GM12878 (cell line): Measurements from ENCODE around the gene SEPTIN10. TPM values are rescaled to one million over a fixed set of nuclear protein-coding genes. Genes with fewer than 3 reads are reported as not detected.

Source experiments
- ATAC-seq: fragments of 200-7000 bp; cut with Tn5 transposase; 3 replicates; pipeline ENCODE4 v1.9.1; 2020; ENCODE audit warnings: mild to moderate bottlenecking, moderate library complexity
- BruUV-seq: library from RNA; stranded (reverse); fragments of 400-500 nt; replicated peaks from 2 replicates; lab custom pipeline; 2021; lab: Mats Ljungman, UMichigan
- CTCF ChIA-PET: fragments of 300-600 bp; sonication (Branson Sonifier 250); formaldehyde crosslinking; extraction: SDS; loops from one replicate; lab custom pipeline; 2021; ENCODE audit warnings: inconsistent platforms; lab: Yijun Ruan, JAX
- POLR2A ChIA-PET: fragments of 350-600 bp; formaldehyde crosslinking; extraction: SDS; loops from one replicate; lab custom pipeline; 2021; ENCODE audit warnings: inconsistent platforms; lab: Charles Lee
- RAD21 ChIA-PET: fragments of 300-600 bp; sonication (Branson Sonifier 250); formaldehyde crosslinking; loops from one replicate; lab custom pipeline; 2023; ENCODE audit warnings: antibody characterized with exemption; ENCODE audit not compliant: unreplicated experiment; lab: Charles Lee
- SMC1A ChIA-PET: fragments of 300-600 bp; sonication (Branson Sonifier 250); formaldehyde crosslinking; loops from one replicate; lab custom pipeline; 2023; ENCODE audit not compliant: unreplicated experiment, uncharacterized antibody; lab: Charles Lee
- DNase-seq: peaks from one replicate; pipeline ENCODE4 v3.0.0-alpha.2; 2011; ENCODE audit warnings: low read depth, low spot score
- FAIRE-seq: peaks from 3 replicates; lab custom pipeline; 2011; peaks lifted over from hg19 to GRCh38; lab: Jason Lieb, UNC
- H2AFZ ChIP-seq: 2 replicates; pipeline ENCODE4 v1.6.0; 2011; ENCODE audit warnings: low read depth, low read length, control low read depth; ENCODE audit not compliant: control insufficient read depth
- H3K27ac ChIP-seq: 2 replicates; pipeline ENCODE4 v1.5.1; 2011; ENCODE audit warnings: control low read depth; ENCODE audit not compliant: control insufficient read depth, insufficient read depth
- H3K27me3 ChIP-seq, 2 experiments: replicated peaks in 1 of 2; 2 replicates each; pipeline versions ENCODE4 v1.6.0 to v1.6.1; 2011; ENCODE audit warnings: low read length in 1 of 2; ENCODE audit not compliant: control insufficient read depth in 2 of 2, insufficient read depth in 2 of 2
- H3K36me3 ChIP-seq, 2 experiments: 2 replicates each; pipeline ENCODE4 v1.5.1; 2011; ENCODE audit warnings: low read length in 1 of 2; ENCODE audit not compliant: control insufficient read depth in 2 of 2, insufficient read depth in 2 of 2
- H3K4me1 ChIP-seq: 2 replicates; pipeline ENCODE4 v1.6.1; 2011; ENCODE audit warnings: mild to moderate bottlenecking, low read length, moderate library complexity, mixed read lengths; ENCODE audit not compliant: control insufficient read depth, insufficient read depth
- H3K4me2 ChIP-seq: 2 replicates; pipeline ENCODE4 v1.6.0; 2011; ENCODE audit warnings: control low read depth; ENCODE audit not compliant: control insufficient read depth, insufficient read depth
- H3K4me3 ChIP-seq: fragments of 200-600 bp; sonication (generic); 2 replicates; pipeline ENCODE4 v1.5.1; 2016
- H3K79me2 ChIP-seq: 2 replicates; pipeline ENCODE4 v1.6.0; 2011; ENCODE audit warnings: low read length; ENCODE audit not compliant: control insufficient read depth, insufficient read depth
- H3K9ac ChIP-seq: 2 replicates; pipeline ENCODE4 v1.8.0; 2011; ENCODE audit warnings: low read length, control low read depth, mixed read lengths; ENCODE audit not compliant: control insufficient read depth, insufficient read depth
- H3K9me3 ChIP-seq: replicated peaks from 3 replicates; pipeline ENCODE4 v1.5.1; 2011; ENCODE audit warnings: mild to moderate bottlenecking, low read length; ENCODE audit not compliant: control insufficient read depth, insufficient read depth
- H4K20me1 ChIP-seq: 2 replicates; pipeline ENCODE4 v1.6.0; 2011; ENCODE audit not compliant: control insufficient read depth, insufficient read depth
- BCLAF1 ChIP-seq: fragments of 450-650 bp; IDR thresholded peaks from 2 replicates; pipeline ENCODE4 v1.6.1; 2017; ENCODE audit warnings: antibody characterized with exemption, mild to moderate bottlenecking, moderate library complexity
- FOS ChIP-seq: IDR thresholded peaks from 3 replicates; pipeline ENCODE4 v1.6.1; 2011; ENCODE audit warnings: borderline replicate concordance; ENCODE audit not compliant: insufficient read length; ENCODE audit errors: extremely low read depth
- MTA3 ChIP-seq: IDR thresholded peaks from 2 replicates; pipeline ENCODE4 v1.6.1; 2012; ENCODE audit warnings: low read length, inconsistent platforms, borderline replicate concordance
- NFXL1 ChIP-seq: fragments of 450-650 bp; IDR thresholded peaks from 2 replicates; pipeline ENCODE4 v1.6.1; 2017; ENCODE audit warnings: antibody characterized with exemption, mild to moderate bottlenecking, borderline replicate concordance
- RUNX3 ChIP-seq: IDR thresholded peaks from 2 replicates; pipeline ENCODE4 v1.6.1; 2012; ENCODE audit warnings: low read length, inconsistent platforms
- SMARCA5 ChIP-seq: fragments of 450-650 bp; IDR thresholded peaks from 2 replicates; pipeline ENCODE4 v1.6.1; 2017; ENCODE audit warnings: mild to moderate bottlenecking
- SMC3 ChIP-seq: IDR thresholded peaks from 2 replicates; pipeline ENCODE4 v1.6.1; 2011; ENCODE audit warnings: low read length, improper control_type of control experiment, borderline replicate concordance
- TARDBP ChIP-seq: IDR thresholded peaks from 2 replicates; pipeline ENCODE4 v1.6.1; 2016; ENCODE audit warnings: borderline replicate concordance
- TCF7 ChIP-seq: IDR thresholded peaks from 2 replicates; pipeline ENCODE4 v1.6.1; 2014; ENCODE audit warnings: antibody characterized with exemption, borderline replicate concordance
- ZNF217 ChIP-seq: fragments of 450-650 bp; IDR thresholded peaks from 2 replicates; pipeline ENCODE4 v1.6.1; 2017; ENCODE audit warnings: antibody characterized with exemption, mild to moderate bottlenecking
- WGBS: methylation state at CpG from one replicate; pipeline ENCODE4 v1.1.6; 2016; ENCODE audit warnings: low lambda C conversion rate; ENCODE audit not compliant: insufficient replicate concordance, insufficient coverage; ENCODE audit errors: missing lambda C conversion rate; 5-methylcytosine and 5-hydroxymethylcytosine counted together
- in situ Hi-C: fragments of 300-500 bp; cut with MboI; formaldehyde crosslinking; loops from 9 replicates; pipeline ENCODE4 v1.14.3; 2018; ENCODE audit warnings: mixed read lengths
- intact Hi-C: fragments of 100-400 bp; cut with micrococcal nuclease; formaldehyde crosslinking; loops from one replicate; pipeline ENCODE4 v1.14.2; 2022; ENCODE audit not compliant: unreplicated experiment
- polyA plus RNA-seq, 11 experiments: library from polyadenylated mRNA; depleted of rRNA in 4 of 11; unstranded in 6 of 11; stranded (reverse) in 5 of 11; fragments of >200 nt; fragmentation: Nextera tagmentation in 4 of 11; fragmentation: Illumina TruSeq in 1 of 11; extraction: Ambion mirVana in 4 of 11; extraction: Trizol in 1 of 11; gene quantifications; 1 replicate in 1 of 11; 2 replicates in 10 of 11; pipeline versions ENCODE4 v1.2.1 to v1.2.3, GENCODE V29; 2011 to 2016; ENCODE audit warnings: inconsistent platforms in 2 of 11, missing spikeins in 2 of 11, low read depth in 1 of 11
- total RNA-seq, 4 experiments: library from RNA; depleted of rRNA in 3 of 4; stranded (reverse); fragments of >200 nt in 3 of 4; fragmentation: Illumina TruSeq in 1 of 4; extraction: Trizol in 1 of 4; gene quantifications; 2 replicates each; pipeline versions ENCODE4 v1.2.1 to v1.2.3, GENCODE V29; 2013 to 2021
- TF ChIP-seq, protein P1 (sequence below): IDR thresholded peaks from 2 replicates; pipeline ENCODE4 v1.6.1; 2012; ENCODE audit warnings: improper control_type of control experiment, low read depth, low read length; ENCODE audit not compliant: insufficient replicate concordance
- TF ChIP-seq, protein P2 (sequence below), 3 experiments: IDR thresholded peaks in 2 of 3; conservative IDR thresholded peaks in 1 of 3; 2 replicates each; pipeline ENCODE4 v1.5.1; 2011; ENCODE audit warnings: low read depth in 3 of 3, low read length in 3 of 3, mild to moderate bottlenecking in 3 of 3, control low read depth in 2 of 3, moderate library complexity in 2 of 3, inconsistent platforms in 1 of 3, mixed read lengths in 1 of 3; ENCODE audit not compliant: control insufficient read depth in 2 of 3, insufficient read depth in 1 of 3; ENCODE audit errors: extremely low read depth in 1 of 3

SEPTIN10 gene
- total and polyA plus RNA-seq, 10 of the 15 experiments (the other 5 are each of a cell fraction or from before 2014, with no cell fraction given) = 20.2 to 132 (median 62.7) TPM

- no peaks in the 10 kb centered on the region for H3K27me3 ChIP-seq
- no peak overlapping the region for H3K4me2 ChIP-seq
- SMC1A ChIA-PET = interaction anchor here (1.4 to 1.8 kb wide), 3 partner anchors 10 to 21 kb away, joined by 4 to 7 read pairs (median 6); no protein-coding TSS in a partner anchor
- no peak overlapping the region for H3K9ac ChIP-seq
- no peak overlapping the region for H2AFZ ChIP-seq
- no peak overlapping the region for H3K4me3 ChIP-seq
- H3K4me1 ChIP-seq = no peaks in the 10 kb centered on the region
- no peaks in the 10 kb centered on the region for H3K79me2 ChIP-seq
- CTCF ChIA-PET = interaction anchor here (1.1 to 1.8 kb wide), 3 partner anchors 10 to 15 kb away, joined by 3 to 5 read pairs (median 4); no protein-coding TSS in a partner anchor
- H3K9me3 ChIP-seq = no peaks in the 10 kb centered on the region; the same call in 2 of the 3 replicates
- in situ Hi-C loops = no loop called here
- intact Hi-C loops = no loop called here
- no peak overlapping the region for H3K27ac ChIP-seq
- POLR2A ChIA-PET = interaction anchor here (0.6 kb wide), 1 partner anchor 134 kb away, joined by 4 read pairs; no protein-coding TSS in a partner anchor
- 25% methylated on average over 6 of the region's 6 CpGs for WGBS
- BruUV-seq = no TSS peak
- RAD21 ChIA-PET = no interaction called here
- no peak for FAIRE-seq
- no peaks in the 10 kb centered on the region for H3K36me3 ChIP-seq
- no peaks in the 10 kb centered on the region for H4K20me1 ChIP-seq
- ATAC-seq = no peak
- no peak for DNase-seq
- TF ChIP-seq, protein P1, sequence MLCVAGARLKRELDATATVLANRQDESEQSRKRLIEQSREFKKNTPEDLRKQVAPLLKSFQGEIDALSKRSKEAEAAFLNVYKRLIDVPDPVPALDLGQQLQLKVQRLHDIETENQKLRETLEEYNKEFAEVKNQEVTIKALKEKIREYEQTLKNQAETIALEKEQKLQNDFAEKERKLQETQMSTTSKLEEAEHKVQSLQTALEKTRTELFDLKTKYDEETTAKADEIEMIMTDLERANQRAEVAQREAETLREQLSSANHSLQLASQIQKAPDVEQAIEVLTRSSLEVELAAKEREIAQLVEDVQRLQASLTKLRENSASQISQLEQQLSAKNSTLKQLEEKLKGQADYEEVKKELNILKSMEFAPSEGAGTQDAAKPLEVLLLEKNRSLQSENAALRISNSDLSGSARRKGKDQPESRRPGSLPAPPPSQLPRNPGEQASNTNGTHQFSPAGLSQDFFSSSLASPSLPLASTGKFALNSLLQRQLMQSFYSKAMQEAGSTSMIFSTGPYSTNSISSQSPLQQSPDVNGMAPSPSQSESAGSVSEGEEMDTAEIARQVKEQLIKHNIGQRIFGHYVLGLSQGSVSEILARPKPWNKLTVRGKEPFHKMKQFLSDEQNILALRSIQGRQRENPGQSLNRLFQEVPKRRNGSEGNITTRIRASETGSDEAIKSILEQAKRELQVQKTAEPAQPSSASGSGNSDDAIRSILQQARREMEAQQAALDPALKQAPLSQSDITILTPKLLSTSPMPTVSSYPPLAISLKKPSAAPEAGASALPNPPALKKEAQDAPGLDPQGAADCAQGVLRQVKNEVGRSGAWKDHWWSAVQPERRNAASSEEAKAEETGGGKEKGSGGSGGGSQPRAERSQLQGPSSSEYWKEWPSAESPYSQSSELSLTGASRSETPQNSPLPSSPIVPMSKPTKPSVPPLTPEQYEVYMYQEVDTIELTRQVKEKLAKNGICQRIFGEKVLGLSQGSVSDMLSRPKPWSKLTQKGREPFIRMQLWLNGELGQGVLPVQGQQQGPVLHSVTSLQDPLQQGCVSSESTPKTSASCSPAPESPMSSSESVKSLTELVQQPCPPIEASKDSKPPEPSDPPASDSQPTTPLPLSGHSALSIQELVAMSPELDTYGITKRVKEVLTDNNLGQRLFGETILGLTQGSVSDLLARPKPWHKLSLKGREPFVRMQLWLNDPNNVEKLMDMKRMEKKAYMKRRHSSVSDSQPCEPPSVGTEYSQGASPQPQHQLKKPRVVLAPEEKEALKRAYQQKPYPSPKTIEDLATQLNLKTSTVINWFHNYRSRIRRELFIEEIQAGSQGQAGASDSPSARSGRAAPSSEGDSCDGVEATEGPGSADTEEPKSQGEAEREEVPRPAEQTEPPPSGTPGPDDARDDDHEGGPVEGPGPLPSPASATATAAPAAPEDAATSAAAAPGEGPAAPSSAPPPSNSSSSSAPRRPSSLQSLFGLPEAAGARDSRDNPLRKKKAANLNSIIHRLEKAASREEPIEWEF = no peak
- TF ChIP-seq TCF7 (no peak), MTA3 (no peak), SMC3 (no peak), BCLAF1 (no peak), TARDBP (no peak), FOS (no peak), RUNX3 (no peak), NFXL1 (no peak), SMARCA5 (no peak), ZNF217 (no peak)
- TF ChIP-seq, protein P2, sequence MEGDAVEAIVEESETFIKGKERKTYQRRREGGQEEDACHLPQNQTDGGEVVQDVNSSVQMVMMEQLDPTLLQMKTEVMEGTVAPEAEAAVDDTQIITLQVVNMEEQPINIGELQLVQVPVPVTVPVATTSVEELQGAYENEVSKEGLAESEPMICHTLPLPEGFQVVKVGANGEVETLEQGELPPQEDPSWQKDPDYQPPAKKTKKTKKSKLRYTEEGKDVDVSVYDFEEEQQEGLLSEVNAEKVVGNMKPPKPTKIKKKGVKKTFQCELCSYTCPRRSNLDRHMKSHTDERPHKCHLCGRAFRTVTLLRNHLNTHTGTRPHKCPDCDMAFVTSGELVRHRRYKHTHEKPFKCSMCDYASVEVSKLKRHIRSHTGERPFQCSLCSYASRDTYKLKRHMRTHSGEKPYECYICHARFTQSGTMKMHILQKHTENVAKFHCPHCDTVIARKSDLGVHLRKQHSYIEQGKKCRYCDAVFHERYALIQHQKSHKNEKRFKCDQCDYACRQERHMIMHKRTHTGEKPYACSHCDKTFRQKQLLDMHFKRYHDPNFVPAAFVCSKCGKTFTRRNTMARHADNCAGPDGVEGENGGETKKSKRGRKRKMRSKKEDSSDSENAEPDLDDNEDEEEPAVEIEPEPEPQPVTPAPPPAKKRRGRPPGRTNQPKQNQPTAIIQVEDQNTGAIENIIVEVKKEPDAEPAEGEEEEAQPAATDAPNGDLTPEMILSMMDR (IDR thresholded peaks at IDR 0.05 in 2 of 3, conservative IDR thresholded peaks at IDR 0.05 in 1 of 3; ENCODE audit: control insufficient read depth in 2 of 3, extremely low read depth in 1 of 3, insufficient read depth in 1 of 3, low read depth in 3 of 3, low read length in 3 of 3) = no peak
These were observed 78.4 kb downstream of the SEPTIN10 start for GRCh38 chr2:109535217-109535946.
